ENCODE data around the gene KRTAP4-8.

DNA sequence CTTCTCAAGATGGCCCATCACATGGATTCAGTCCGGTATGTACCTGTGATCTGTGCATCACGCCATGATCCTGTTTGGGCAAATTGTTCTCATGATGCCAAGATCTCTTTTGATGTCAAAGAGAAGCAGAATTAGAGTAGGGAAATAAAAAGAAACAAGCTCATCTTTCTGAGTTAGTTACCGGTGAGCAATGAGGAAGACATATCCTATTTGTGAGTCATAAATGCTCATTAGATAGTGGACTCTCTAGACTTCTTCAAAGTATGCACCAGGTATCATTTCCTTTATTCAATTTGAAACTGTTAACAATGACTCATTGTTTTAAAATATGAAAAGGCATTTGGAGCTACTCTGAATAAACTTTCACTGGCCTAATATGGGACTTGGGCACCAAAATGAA, 34.0 kb upstream of the KRTAP4-8 start:
- TF ChIP-seq, protein P1, sequence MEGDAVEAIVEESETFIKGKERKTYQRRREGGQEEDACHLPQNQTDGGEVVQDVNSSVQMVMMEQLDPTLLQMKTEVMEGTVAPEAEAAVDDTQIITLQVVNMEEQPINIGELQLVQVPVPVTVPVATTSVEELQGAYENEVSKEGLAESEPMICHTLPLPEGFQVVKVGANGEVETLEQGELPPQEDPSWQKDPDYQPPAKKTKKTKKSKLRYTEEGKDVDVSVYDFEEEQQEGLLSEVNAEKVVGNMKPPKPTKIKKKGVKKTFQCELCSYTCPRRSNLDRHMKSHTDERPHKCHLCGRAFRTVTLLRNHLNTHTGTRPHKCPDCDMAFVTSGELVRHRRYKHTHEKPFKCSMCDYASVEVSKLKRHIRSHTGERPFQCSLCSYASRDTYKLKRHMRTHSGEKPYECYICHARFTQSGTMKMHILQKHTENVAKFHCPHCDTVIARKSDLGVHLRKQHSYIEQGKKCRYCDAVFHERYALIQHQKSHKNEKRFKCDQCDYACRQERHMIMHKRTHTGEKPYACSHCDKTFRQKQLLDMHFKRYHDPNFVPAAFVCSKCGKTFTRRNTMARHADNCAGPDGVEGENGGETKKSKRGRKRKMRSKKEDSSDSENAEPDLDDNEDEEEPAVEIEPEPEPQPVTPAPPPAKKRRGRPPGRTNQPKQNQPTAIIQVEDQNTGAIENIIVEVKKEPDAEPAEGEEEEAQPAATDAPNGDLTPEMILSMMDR (conservative IDR thresholded peaks at IDR 0.05; ENCODE audit: low read depth, low read length): no peak
- TF ChIP-seq EZH2 (IDR thresholded peaks at IDR 0.05; ENCODE audit: low read length, unreplicated experiment): no peak

All from PC-3 (cell line).